K562 (cell line): ENCODE measurements around the gene MAP3K2. TPM values are rescaled to one million over a fixed set of nuclear protein-coding genes. Genes with fewer than 3 reads are reported as not detected.

ENCODE experiments used
- ATAC-seq: fragments of 200-7000 bp; cut with Tn5 transposase; 3 replicates; pipeline ENCODE4 v1.9.1; 2020; ENCODE audit warnings: moderate library complexity
- BruUV-seq: library from RNA; stranded (reverse); fragments of 400-500 nt; replicated peaks from 2 replicates; lab custom pipeline; 2021; lab: Mats Ljungman, UMichigan
- CTCF ChIA-PET: fragments of 300-600 bp; formaldehyde crosslinking; extraction: SDS; loops from one replicate; lab custom pipeline; 2021; ENCODE audit warnings: low intra/inter-chr PET ratio; lab: Yijun Ruan, JAX
- POLR2A ChIA-PET: fragments of 300-600, 350-650 bp; sonication (Branson Sonifier 250); formaldehyde crosslinking; extraction: SDS; loops from one replicate; lab custom pipeline; 2021; ENCODE audit warnings: antibody characterized with exemption, inconsistent platforms; lab: Yijun Ruan, JAX
- DNase-seq, 4 experiments: peaks; one replicate each; pipeline versions ENCODE4 v3.0.0 to v3.0.0-alpha.2; 2011 to 2018; ENCODE audit warnings: low spot score in 3 of 4, mixed read lengths in 3 of 4; ENCODE audit errors: extremely low read depth in 1 of 4
- FAIRE-seq: peaks from 2 replicates; lab custom pipeline; 2011; peaks lifted over from hg19 to GRCh38; lab: Jason Lieb, UNC
- H2AFZ ChIP-seq: 2 replicates; pipeline ENCODE4 v1.6.0; 2011; ENCODE audit warnings: low read depth, low read length, control low read depth, inconsistent platforms
- H3K27ac ChIP-seq: fragments of 200-600 bp; 3 replicates; pipeline ENCODE4 v1.8.0; 2011; ENCODE audit warnings: low read depth, mild to moderate bottlenecking, control low read depth, inconsistent platforms, low read length, moderate library complexity, mixed read lengths; ENCODE audit errors: extremely low read depth
- H3K27me3 ChIP-seq, 2 experiments: fragments of 300-600 bp in 1 of 2; 2 replicates in 1 of 2; 3 replicates in 1 of 2; pipeline versions ENCODE4 v1.6.0 to v1.8.0; 2011; ENCODE audit warnings: inconsistent platforms in 2 of 2, low read length in 2 of 2, mild to moderate bottlenecking in 1 of 2, mixed read lengths in 1 of 2, moderate library complexity in 1 of 2; ENCODE audit not compliant: control insufficient read depth in 2 of 2, insufficient read depth in 2 of 2
- H3K36me3 ChIP-seq: fragments of 300-600 bp; 3 replicates; pipeline ENCODE4 v1.8.0; 2011; ENCODE audit warnings: mild to moderate bottlenecking, low read length, inconsistent platforms; ENCODE audit not compliant: control insufficient read depth, insufficient read depth
- H3K4me1 ChIP-seq, 2 experiments: fragments of 200-600 bp in 1 of 2; replicated peaks in 1 of 2; 2 replicates in 1 of 2; 3 replicates in 1 of 2; pipeline versions ENCODE4 v1.5.1 to v1.8.0; 2011; ENCODE audit warnings: inconsistent platforms in 2 of 2, low read length in 2 of 2, mild to moderate bottlenecking in 1 of 2, mixed read lengths in 1 of 2, moderate library complexity in 1 of 2; ENCODE audit not compliant: control insufficient read depth in 2 of 2, insufficient read depth in 2 of 2
- H3K4me2 ChIP-seq: 2 replicates; pipeline ENCODE4 v1.6.1; 2011; ENCODE audit warnings: low read length, control low read depth, inconsistent platforms, mixed read lengths; ENCODE audit not compliant: insufficient read depth
- H3K4me3 ChIP-seq: fragments of 200-600 bp; sonication (generic), shearing (Covaris generic); 2 replicates; pipeline ENCODE4 v1.5.1; 2016; ENCODE audit warnings: control low read depth, inconsistent platforms
- H3K79me2 ChIP-seq: fragments of 200-600 bp; 3 replicates; pipeline ENCODE4 v1.8.0; 2011; ENCODE audit warnings: low read length, inconsistent platforms; ENCODE audit not compliant: control insufficient read depth, insufficient read depth
- H3K9ac ChIP-seq, 2 experiments: 2 replicates each; pipeline versions ENCODE4 v1.6.0 to v1.6.1; 2011; ENCODE audit warnings: low read depth in 2 of 2, low read length in 2 of 2, control low read depth in 1 of 2, inconsistent platforms in 1 of 2, mild to moderate bottlenecking in 1 of 2, mixed read lengths in 1 of 2; ENCODE audit not compliant: insufficient read depth in 1 of 2
- H3K9me1 ChIP-seq: one replicate; pipeline ENCODE4 v1.6.0; 2011; ENCODE audit warnings: inconsistent platforms, mild to moderate bottlenecking, low read length, moderate library complexity; ENCODE audit not compliant: control insufficient read depth, insufficient read depth
- H3K9me3 ChIP-seq: replicated peaks from 2 replicates; pipeline ENCODE4 v1.5.1; 2011; ENCODE audit warnings: low read depth, low read length, inconsistent platforms; ENCODE audit not compliant: control insufficient read depth, insufficient read depth
- H4K20me1 ChIP-seq: replicated peaks from 2 replicates; pipeline ENCODE4 v1.6.1; 2011; ENCODE audit warnings: low read length, inconsistent platforms, mixed read lengths; ENCODE audit not compliant: control insufficient read depth, insufficient read depth
- CBFA2T3 ChIP-seq: fragments of 450-650 bp; IDR thresholded peaks from 2 replicates; pipeline ENCODE4 v1.6.1; 2017
- KDM2B ChIP-seq: fragments of 250-450 bp; sonication (Bioruptor Pico); IDR thresholded peaks from 2 replicates; pipeline ENCODE4 v1.8.0; 2021; ENCODE audit warnings: mild to moderate bottlenecking, moderate library complexity
- MEIS2 ChIP-seq: fragments of 450-650 bp; IDR thresholded peaks from 2 replicates; pipeline ENCODE4 v1.6.1; 2014; ENCODE audit warnings: mild to moderate bottlenecking; ENCODE audit not compliant: partially characterized antibody
- SRSF1 ChIP-seq: fragments of 200-400 bp; formaldehyde crosslinking; IDR thresholded peaks from 2 replicates; pipeline ENCODE4 v1.6.1; 2017; ENCODE audit warnings: mild to moderate bottlenecking, low read depth, low read length, moderate library complexity
- ZKSCAN1 ChIP-seq: fragments of 150-350 bp; IDR thresholded peaks from 2 replicates; pipeline ENCODE4 v1.6.1; 2016; ENCODE audit warnings: low read depth, low read length
- ZNF384 ChIP-seq: IDR thresholded peaks from 2 replicates; pipeline ENCODE4 v1.6.1; 2012; ENCODE audit warnings: low read depth, low read length, improper control_type of control experiment
- WGBS: fragments of 100-300 bp; shearing (Covaris generic); methylation state at CpG from one replicate; pipeline ENCODE4 v1.1.6; 2016; ENCODE audit warnings: low coverage, mixed read lengths; ENCODE audit not compliant: insufficient coverage; ENCODE audit errors: missing lambda C conversion rate; 5-methylcytosine and 5-hydroxymethylcytosine counted together
- in situ Hi-C: fragments of 300-500 bp; cut with MboI; formaldehyde crosslinking; loops from 4 replicates; pipeline ENCODE4 v1.15.0; 2018; ENCODE audit warnings: inconsistent platforms, mixed read lengths
- intact Hi-C: fragments of 100-400 bp; cut with micrococcal nuclease; formaldehyde crosslinking; loops from 2 replicates; pipeline ENCODE4 v1.14.2; 2022
- polyA plus RNA-seq, 8 experiments: library from polyadenylated mRNA; depleted of rRNA in 4 of 8; stranded (reverse) in 5 of 8; unstranded in 3 of 8; fragments of >200 nt; fragmentation: Nextera tagmentation in 2 of 8; fragmentation: Illumina TruSeq in 1 of 8; extraction: Ambion mirVana in 2 of 8; extraction: Trizol in 1 of 8; gene quantifications; 2 replicates each; pipeline versions ENCODE4 v1.2.1 to v1.2.3, GENCODE V29; 2011 to 2014; ENCODE audit warnings: inconsistent platforms in 1 of 8, missing spikeins in 1 of 8
- total RNA-seq, 7 experiments: library from RNA; depleted of rRNA in 6 of 7; stranded (reverse); fragments of >200 nt in 6 of 7; fragmentation: Illumina TruSeq in 2 of 7; extraction: Trizol in 2 of 7; gene quantifications; 2 replicates each; pipeline versions ENCODE4 v1.2.1 to v1.2.3, GENCODE V29; 2011 to 2021; ENCODE audit warnings: low replicate concordance in 1 of 7
- TF ChIP-seq, protein P1 (sequence below): sonication (generic); formaldehyde crosslinking; IDR thresholded peaks from 2 replicates; pipeline ENCODE4 v1.8.1; 2023; ENCODE audit warnings: mild to moderate bottlenecking, missing genetic modification reagents
- TF ChIP-seq, protein P2 (sequence below), 2 experiments: IDR thresholded peaks in 1 of 2; conservative IDR thresholded peaks in 1 of 2; 2 replicates each; pipeline ENCODE4 v1.6.1; 2016; ENCODE audit warnings: low read depth in 2 of 2, mild to moderate bottlenecking in 1 of 2, missing compliant biosample characterization in 1 of 2, missing genetic modification characterization in 1 of 2, moderate library complexity in 1 of 2
- TF ChIP-seq, protein P3 (sequence below): fragments of 450-650 bp; IDR thresholded peaks from 2 replicates; pipeline ENCODE4 v1.6.1; 2016
- TF ChIP-seq, protein P4 (sequence below): fragments of 250-450 bp; sonication (Bioruptor Pico); IDR thresholded peaks from 2 replicates; pipeline ENCODE4 v1.5.0; 2020; ENCODE audit warnings: mild to moderate bottlenecking, borderline replicate concordance

MAP3K2 gene
- total and polyA plus RNA-seq, 9 of the 15 experiments (the other 6 are each of a cell fraction or from before 2014, with no cell fraction given), result 1.2 to 14.2 (median 5.7) TPM

DNA sequence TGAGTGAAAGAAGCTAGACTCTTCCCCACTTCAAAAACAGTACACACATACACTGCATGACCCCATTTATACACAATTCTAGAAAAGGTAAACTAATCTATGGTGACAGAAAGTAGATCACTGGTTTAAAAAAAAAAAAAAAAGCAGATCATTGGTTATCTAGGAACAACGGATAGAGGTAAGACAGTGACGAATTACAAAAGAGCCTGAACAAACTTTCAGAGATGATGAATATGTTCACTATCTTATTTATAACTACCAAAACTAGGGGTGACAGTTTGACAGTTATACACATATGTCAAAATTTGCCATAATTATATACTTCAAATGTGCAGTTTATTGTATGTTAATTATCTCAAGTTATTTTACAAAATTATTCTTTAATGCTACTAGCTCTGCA lies 27.5 kb downstream of the MAP3K2 start:
- no peak for DNase-seq
- Histone ChIP-seq H3K4me3 (no peak overlapping the region), H3K79me2 (peaks cover 37% of the 10 kb centered on the region), H4K20me1 (peaks cover 2% of the 10 kb centered on the region; the same call in 1 of the 2 replicates), H3K9me1 (no peaks in the 10 kb centered on the region), H3K4me2 (no peak overlapping the region), H3K9ac (no peak overlapping the region), H3K9me3 (no peaks in the 10 kb centered on the region), H3K27me3 (no peaks in the 10 kb centered on the region), H3K27ac (no peak overlapping the region), H3K4me1 (no peaks in the 10 kb centered on the region), H2AFZ (no peak overlapping the region), H3K36me3 (no peaks in the 10 kb centered on the region)
- POLR2A ChIA-PET, result interaction anchor here (0.6 kb wide), 1 partner anchor 28 kb away, joined by 3 read pairs; no protein-coding TSS in a partner anchor
- in situ Hi-C loops (no loop called here), intact Hi-C loops (no loop called here)
- FAIRE-seq, result no peak
- TF ChIP-seq SRSF1 (no peak), KDM2B (no peak), MEIS2 (peak; percentile 67), CBFA2T3 (peak; percentile 18; the same call in 1 of the 2 replicates), ZKSCAN1 (no peak), ZNF384 (0 out of 2 replicates have a peak, but pooled peaks have one; percentile 9)
- TF ChIP-seq, protein P1, sequence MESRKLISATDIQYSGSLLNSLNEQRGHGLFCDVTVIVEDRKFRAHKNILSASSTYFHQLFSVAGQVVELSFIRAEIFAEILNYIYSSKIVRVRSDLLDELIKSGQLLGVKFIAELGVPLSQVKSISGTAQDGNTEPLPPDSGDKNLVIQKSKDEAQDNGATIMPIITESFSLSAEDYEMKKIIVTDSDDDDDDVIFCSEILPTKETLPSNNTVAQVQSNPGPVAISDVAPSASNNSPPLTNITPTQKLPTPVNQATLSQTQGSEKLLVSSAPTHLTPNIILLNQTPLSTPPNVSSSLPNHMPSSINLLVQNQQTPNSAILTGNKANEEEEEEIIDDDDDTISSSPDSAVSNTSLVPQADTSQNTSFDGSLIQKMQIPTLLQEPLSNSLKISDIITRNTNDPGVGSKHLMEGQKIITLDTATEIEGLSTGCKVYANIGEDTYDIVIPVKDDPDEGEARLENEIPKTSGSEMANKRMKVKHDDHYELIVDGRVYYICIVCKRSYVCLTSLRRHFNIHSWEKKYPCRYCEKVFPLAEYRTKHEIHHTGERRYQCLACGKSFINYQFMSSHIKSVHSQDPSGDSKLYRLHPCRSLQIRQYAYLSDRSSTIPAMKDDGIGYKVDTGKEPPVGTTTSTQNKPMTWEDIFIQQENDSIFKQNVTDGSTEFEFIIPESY (CRISPR knock-in tag), result no peak
- TF ChIP-seq, protein P2, sequence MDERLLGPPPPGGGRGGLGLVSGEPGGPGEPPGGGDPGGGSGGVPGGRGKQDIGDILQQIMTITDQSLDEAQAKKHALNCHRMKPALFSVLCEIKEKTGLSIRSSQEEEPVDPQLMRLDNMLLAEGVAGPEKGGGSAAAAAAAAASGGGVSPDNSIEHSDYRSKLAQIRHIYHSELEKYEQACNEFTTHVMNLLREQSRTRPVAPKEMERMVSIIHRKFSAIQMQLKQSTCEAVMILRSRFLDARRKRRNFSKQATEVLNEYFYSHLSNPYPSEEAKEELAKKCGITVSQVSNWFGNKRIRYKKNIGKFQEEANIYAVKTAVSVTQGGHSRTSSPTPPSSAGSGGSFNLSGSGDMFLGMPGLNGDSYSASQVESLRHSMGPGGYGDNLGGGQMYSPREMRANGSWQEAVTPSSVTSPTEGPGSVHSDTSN (CRISPR knock-in tag; IDR thresholded peaks at IDR 0.05; ENCODE audit: low read depth), result no peak
- TF ChIP-seq, protein P2 (tag; conservative IDR thresholded peaks at IDR 0.05; ENCODE audit: low read depth), result peak; percentile 57; the same call in 1 of the 2 replicates
- TF ChIP-seq, protein P3, sequence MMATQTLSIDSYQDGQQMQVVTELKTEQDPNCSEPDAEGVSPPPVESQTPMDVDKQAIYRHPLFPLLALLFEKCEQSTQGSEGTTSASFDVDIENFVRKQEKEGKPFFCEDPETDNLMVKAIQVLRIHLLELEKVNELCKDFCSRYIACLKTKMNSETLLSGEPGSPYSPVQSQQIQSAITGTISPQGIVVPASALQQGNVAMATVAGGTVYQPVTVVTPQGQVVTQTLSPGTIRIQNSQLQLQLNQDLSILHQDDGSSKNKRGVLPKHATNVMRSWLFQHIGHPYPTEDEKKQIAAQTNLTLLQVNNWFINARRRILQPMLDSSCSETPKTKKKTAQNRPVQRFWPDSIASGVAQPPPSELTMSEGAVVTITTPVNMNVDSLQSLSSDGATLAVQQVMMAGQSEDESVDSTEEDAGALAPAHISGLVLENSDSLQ, result peak; percentile 62; the same call in 1 of the 2 replicates
- TF ChIP-seq, protein P4, sequence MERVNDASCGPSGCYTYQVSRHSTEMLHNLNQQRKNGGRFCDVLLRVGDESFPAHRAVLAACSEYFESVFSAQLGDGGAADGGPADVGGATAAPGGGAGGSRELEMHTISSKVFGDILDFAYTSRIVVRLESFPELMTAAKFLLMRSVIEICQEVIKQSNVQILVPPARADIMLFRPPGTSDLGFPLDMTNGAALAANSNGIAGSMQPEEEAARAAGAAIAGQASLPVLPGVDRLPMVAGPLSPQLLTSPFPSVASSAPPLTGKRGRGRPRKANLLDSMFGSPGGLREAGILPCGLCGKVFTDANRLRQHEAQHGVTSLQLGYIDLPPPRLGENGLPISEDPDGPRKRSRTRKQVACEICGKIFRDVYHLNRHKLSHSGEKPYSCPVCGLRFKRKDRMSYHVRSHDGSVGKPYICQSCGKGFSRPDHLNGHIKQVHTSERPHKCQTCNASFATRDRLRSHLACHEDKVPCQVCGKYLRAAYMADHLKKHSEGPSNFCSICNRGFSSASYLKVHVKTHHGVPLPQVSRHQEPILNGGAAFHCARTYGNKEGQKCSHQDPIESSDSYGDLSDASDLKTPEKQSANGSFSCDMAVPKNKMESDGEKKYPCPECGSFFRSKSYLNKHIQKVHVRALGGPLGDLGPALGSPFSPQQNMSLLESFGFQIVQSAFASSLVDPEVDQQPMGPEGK, result no peak
- no TSS peak for BruUV-seq
- CTCF ChIA-PET, result interaction anchor here (0.7 kb wide), 1 partner anchor 94 kb away, joined by 3 read pairs; no protein-coding TSS in a partner anchor
- 11% methylated on average over 2 of the region's 2 CpGs for WGBS
- ATAC-seq, result no peak
